Hematopoietic multipotent progenitor cell treated with erythropoietin and hydrocortisone succinate and interleukin-3 and kit ligand, for 8 days (in vitro differentiated cells): ENCODE measurements around the gene SH3RF3.

ENCODE experiments used
- DNase-seq: peaks from one replicate; pipeline ENCODE4 v3.0.0-alpha.2; 2015

SH3RF3 gene

GRCh38 chr2:109537565-109538222 lies 408.7 kb downstream of the SH3RF3 start:
- DNase-seq: no peak

- no peak for DNase-seq
Observed at GRCh38 chr2:109538546-109538945, 409.5 kb downstream of the SH3RF3 start.

GRCh38 chr2:109542384-109542783 lies 413.4 kb downstream of the SH3RF3 start:
- no peak for DNase-seq

GRCh38 chr2:109545828-109546713 lies 417.1 kb downstream of the SH3RF3 start:
- DNase-seq: peak; percentile 62

GRCh38 chr2:109547280-109547679 lies 418.3 kb downstream of the SH3RF3 start:
- DNase-seq: no peak

- no peak for DNase-seq
Observed at GRCh38 chr2:109549016-109549590, 420.1 kb downstream of the SH3RF3 start.
